Nephron (organoid): ENCODE data around the gene ZHX3.
A peak's percentile ranks its signal among the peaks of the same experiment; 100 is the strongest.

ENCODE experiments used
- H3K27ac Mint-ChIP-seq, 3 experiments: 2 replicates each; pipeline ENCODE4 v1.8.0; 2020; ENCODE audit warnings: mixed read lengths in 3 of 3, mild to moderate bottlenecking in 2 of 3, moderate library complexity in 1 of 3
- H3K27me3 Mint-ChIP-seq: 2 replicates; pipeline ENCODE4 v1.8.0; 2021; ENCODE audit warnings: low read depth, mild to moderate bottlenecking, moderate library complexity, mixed read lengths
- H3K36me3 Mint-ChIP-seq: 2 replicates; pipeline ENCODE4 v1.8.0; 2020; ENCODE audit warnings: low read depth, mixed read lengths
- H3K4me1 Mint-ChIP-seq: 2 replicates; pipeline ENCODE4 v1.8.0; 2020; ENCODE audit warnings: mixed read lengths
- H3K4me3 Mint-ChIP-seq, 3 experiments: 2 replicates each; pipeline ENCODE4 v1.8.0; 2020; ENCODE audit warnings: mild to moderate bottlenecking in 3 of 3, mixed read lengths in 3 of 3, moderate library complexity in 2 of 3
- H3K9me3 Mint-ChIP-seq: 2 replicates; pipeline ENCODE4 v1.8.0; 2020; ENCODE audit warnings: mixed read lengths
- TF ChIP-seq, protein P1 (sequence below), 3 experiments: fragments of 200-600 bp; sonication (generic); IDR thresholded peaks; one replicate each; pipeline ENCODE4 v1.5.0; 2021; ENCODE audit warnings: antibody characterized with exemption in 3 of 3; ENCODE audit not compliant: unreplicated experiment in 3 of 3

Gene ZHX3

DNA sequence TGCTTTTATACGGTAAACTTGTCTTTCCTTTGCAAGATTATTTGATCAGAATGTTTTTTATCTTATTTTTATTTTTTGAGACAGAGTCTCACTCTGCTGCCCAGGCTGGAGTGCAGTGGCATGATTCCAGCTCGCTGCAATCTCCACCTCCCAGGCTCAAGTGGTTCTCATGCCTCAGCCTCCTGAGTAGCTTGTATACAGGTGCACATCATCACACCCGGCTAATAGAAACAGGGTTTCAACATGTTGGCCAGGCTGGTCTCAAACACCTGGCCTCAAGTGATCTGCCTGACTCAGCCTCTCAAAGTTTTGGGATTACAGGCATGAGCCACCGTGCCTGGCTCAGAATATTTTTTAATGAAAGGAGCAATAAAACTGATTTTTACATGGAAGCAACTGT, 14.2 kb upstream of the ZHX3 start:
- Mint-ChIP-seq H3K36me3 (no peaks in the 10 kb centered on the region), H3K4me1 (peaks cover 15% of the 10 kb centered on the region), H3K4me3 (no peak overlapping the region), H3K9me3 (no peaks in the 10 kb centered on the region), H3K27me3 (no peaks in the 10 kb centered on the region), H3K27ac (no peak overlapping the region)
- TF ChIP-seq, protein P1, sequence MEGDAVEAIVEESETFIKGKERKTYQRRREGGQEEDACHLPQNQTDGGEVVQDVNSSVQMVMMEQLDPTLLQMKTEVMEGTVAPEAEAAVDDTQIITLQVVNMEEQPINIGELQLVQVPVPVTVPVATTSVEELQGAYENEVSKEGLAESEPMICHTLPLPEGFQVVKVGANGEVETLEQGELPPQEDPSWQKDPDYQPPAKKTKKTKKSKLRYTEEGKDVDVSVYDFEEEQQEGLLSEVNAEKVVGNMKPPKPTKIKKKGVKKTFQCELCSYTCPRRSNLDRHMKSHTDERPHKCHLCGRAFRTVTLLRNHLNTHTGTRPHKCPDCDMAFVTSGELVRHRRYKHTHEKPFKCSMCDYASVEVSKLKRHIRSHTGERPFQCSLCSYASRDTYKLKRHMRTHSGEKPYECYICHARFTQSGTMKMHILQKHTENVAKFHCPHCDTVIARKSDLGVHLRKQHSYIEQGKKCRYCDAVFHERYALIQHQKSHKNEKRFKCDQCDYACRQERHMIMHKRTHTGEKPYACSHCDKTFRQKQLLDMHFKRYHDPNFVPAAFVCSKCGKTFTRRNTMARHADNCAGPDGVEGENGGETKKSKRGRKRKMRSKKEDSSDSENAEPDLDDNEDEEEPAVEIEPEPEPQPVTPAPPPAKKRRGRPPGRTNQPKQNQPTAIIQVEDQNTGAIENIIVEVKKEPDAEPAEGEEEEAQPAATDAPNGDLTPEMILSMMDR (IDR thresholded peaks at IDR 0.05; ENCODE audit: unreplicated experiment in 3 of 3), result no peak

GRCh38 chr20:41330941-41331340, 13.4 kb upstream of the ZHX3 start:
- no peak overlapping the region for H3K27ac Mint-ChIP-seq
- no peaks in the 10 kb centered on the region for H3K36me3 Mint-ChIP-seq
- TF ChIP-seq, protein P1 (IDR thresholded peaks at IDR 0.05; ENCODE audit: unreplicated experiment in 3 of 3), result no peak
- peaks cover 15% of the 10 kb centered on the region for H3K4me1 Mint-ChIP-seq
- no peaks in the 10 kb centered on the region for H3K9me3 Mint-ChIP-seq
- H3K4me3 Mint-ChIP-seq, result no peak overlapping the region
- no peaks in the 10 kb centered on the region for H3K27me3 Mint-ChIP-seq

DNA sequence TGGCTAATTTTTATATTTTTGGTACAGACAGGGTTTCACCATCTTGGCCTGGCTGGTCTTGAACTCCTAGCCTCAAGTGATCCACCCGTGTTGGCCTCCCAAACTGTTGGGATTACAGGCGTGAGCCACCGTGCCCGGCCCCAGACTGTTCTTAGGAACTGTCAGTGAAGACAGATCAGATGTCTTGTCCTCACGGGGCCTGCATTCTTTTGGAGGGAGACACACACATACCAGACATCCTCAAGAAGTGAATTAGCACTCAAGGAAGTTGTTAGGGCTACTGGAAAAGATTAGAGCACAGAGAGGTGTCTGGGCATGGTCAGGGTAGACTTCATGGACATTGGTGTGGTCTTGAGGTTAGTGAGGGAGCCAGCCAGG, 12.8 kb upstream of the ZHX3 start:
- no peaks in the 10 kb centered on the region for H3K36me3 Mint-ChIP-seq
- H3K4me3 Mint-ChIP-seq, result no peak overlapping the region
- no peak overlapping the region for H3K27ac Mint-ChIP-seq
- H3K9me3 Mint-ChIP-seq, result no peaks in the 10 kb centered on the region
- H3K4me1 Mint-ChIP-seq, result peaks cover 15% of the 10 kb centered on the region
- TF ChIP-seq, protein P1 (IDR thresholded peaks at IDR 0.05; ENCODE audit: unreplicated experiment in 3 of 3), result no peak
- H3K27me3 Mint-ChIP-seq, result no peaks in the 10 kb centered on the region

- TF ChIP-seq, protein P1 (IDR thresholded peaks at IDR 0.05; ENCODE audit: unreplicated experiment in 3 of 3), result no peak
- no peaks in the 10 kb centered on the region for H3K36me3 Mint-ChIP-seq
- no peak overlapping the region for H3K4me3 Mint-ChIP-seq
- no peaks in the 10 kb centered on the region for H3K9me3 Mint-ChIP-seq
- H3K27ac Mint-ChIP-seq, result peak overlapping the region; percentile 21 to 69 (median 59)
- no peaks in the 10 kb centered on the region for H3K27me3 Mint-ChIP-seq
- peaks cover 15% of the 10 kb centered on the region for H3K4me1 Mint-ChIP-seq
These were observed 12.2 kb upstream of the ZHX3 start for GRCh38 chr20:41329435-41330342.

DNA sequence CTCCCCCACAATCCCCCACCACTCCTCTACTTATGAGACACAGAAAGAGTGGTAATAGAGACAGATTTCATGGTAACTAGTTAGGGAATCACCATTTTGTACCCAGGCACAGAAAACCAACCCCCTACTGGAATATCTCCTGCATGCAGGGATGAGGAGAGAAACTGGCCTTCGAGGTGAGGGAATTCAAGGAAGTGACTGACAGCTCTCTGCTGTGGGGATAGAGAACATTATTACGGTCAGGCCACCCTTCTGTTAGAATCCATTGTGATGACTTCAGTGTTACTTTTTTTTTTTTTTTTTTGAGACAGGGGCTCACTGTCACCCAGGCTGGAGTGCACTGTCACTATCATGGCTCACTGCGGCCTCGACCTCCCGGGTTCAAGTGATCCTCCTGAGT, 9.6 kb upstream of the ZHX3 start:
- no peaks in the 10 kb centered on the region for H3K36me3 Mint-ChIP-seq
- TF ChIP-seq, protein P1 (IDR thresholded peaks at IDR 0.05; ENCODE audit: unreplicated experiment in 3 of 3), result no peak
- H3K4me3 Mint-ChIP-seq, result no peak overlapping the region
- H3K27ac Mint-ChIP-seq, result peak overlapping the region in 1 of 3 experiments; percentile 50
- H3K9me3 Mint-ChIP-seq, result no peaks in the 10 kb centered on the region
- H3K4me1 Mint-ChIP-seq, result peaks cover 8% of the 10 kb centered on the region
- H3K27me3 Mint-ChIP-seq, result no peaks in the 10 kb centered on the region

DNA sequence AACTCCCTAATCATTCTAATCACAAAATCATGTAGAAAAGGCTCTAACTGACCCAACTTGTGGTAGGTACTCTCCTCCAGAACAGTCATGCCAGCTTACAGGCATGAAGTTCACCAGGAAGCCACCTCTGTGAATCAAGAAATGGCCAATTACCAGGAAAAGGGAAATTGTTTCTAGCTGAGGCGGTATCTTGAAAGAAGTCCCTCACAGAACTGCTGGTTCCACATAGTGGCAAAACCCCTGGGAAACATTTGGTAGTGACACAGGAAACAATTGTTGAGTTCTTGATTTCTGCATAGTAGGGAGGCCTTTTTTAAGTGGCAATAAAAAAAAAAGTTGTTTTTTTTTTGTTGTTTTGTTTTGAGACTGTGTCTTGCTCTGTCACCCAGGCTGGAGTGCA, 3.4 kb upstream of the ZHX3 start:
- TF ChIP-seq, protein P1 (IDR thresholded peaks at IDR 0.05; ENCODE audit: unreplicated experiment in 3 of 3), result no peak
- peaks cover 4% of the 10 kb centered on the region for H3K27me3 Mint-ChIP-seq

More for the DNA sequence above, 3.4 kb upstream of the ZHX3 start:
- peak overlapping the region in 1 of 3 experiments; percentile 29 for H3K4me3 Mint-ChIP-seq
- H3K9me3 Mint-ChIP-seq, result no peaks in the 10 kb centered on the region
- H3K4me1 Mint-ChIP-seq, result peaks cover 9% of the 10 kb centered on the region
- peak overlapping the region in 1 of 3 experiments; percentile 78 for H3K27ac Mint-ChIP-seq
- no peaks in the 10 kb centered on the region for H3K36me3 Mint-ChIP-seq
